Measurements from ENCODE around the gene CD300LB.
"Not testable (repeated sequence)": the region's sequence is repeated elsewhere in the genome, so short reads cannot be mapped to it uniquely, and the experiment has no call there.

DNA sequence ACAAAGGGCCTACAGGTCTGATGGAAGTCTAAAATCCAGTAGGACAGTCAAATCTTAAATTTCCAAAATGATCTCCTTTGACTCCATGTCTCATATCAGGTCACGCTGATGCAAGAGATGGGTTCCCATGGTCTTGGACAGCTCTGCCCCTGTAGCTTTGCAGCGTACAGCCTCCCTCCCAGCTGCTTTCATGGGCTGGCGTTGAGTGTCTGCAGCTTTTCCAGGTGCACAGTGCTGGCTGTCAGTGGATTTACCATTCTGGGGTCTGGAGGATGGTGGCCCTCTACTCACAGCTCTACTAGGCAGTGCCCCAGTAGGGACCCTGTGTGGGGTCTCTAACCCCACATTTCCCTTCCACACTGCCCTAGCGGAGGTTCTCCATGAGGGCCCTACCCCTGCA is 43.0 kb downstream of the CD300LB start:
- TF ChIP-seq POLR2AphosphoS5, POLR2A (IDR thresholded peaks at IDR 0.05): not testable (repeated sequence)
- TF ChIP-seq, protein P1, sequence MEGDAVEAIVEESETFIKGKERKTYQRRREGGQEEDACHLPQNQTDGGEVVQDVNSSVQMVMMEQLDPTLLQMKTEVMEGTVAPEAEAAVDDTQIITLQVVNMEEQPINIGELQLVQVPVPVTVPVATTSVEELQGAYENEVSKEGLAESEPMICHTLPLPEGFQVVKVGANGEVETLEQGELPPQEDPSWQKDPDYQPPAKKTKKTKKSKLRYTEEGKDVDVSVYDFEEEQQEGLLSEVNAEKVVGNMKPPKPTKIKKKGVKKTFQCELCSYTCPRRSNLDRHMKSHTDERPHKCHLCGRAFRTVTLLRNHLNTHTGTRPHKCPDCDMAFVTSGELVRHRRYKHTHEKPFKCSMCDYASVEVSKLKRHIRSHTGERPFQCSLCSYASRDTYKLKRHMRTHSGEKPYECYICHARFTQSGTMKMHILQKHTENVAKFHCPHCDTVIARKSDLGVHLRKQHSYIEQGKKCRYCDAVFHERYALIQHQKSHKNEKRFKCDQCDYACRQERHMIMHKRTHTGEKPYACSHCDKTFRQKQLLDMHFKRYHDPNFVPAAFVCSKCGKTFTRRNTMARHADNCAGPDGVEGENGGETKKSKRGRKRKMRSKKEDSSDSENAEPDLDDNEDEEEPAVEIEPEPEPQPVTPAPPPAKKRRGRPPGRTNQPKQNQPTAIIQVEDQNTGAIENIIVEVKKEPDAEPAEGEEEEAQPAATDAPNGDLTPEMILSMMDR (IDR thresholded peaks at IDR 0.05) = not testable (repeated sequence)

Measured in prostate gland (tissue), 2 donors.